GM19239 (cell line): Measurements from ENCODE around the gene RAB27B.
"Not testable (repeated sequence)": the region's sequence is repeated elsewhere in the genome, so short reads cannot be mapped to it uniquely, and the experiment has no call there.

Experiments used
- DNase-seq: peaks from one replicate; pipeline ENCODE4 v3.0.0; 2011; ENCODE audit warnings: low spot score; ENCODE audit not compliant: insufficient read length
- FAIRE-seq: peaks from 2 replicates; lab custom pipeline; 2011; peaks lifted over from hg19 to GRCh38; lab: Jason Lieb, UNC

The RAB27B gene

GRCh38 chr18:54828281-54828881 lies at the start of gene RAB27B:
Gene RAB27B, plus strand, starts transcription at chr18:54828477. Its CDS starts 49,109 bp downstream, at chr18:54877586.
- DNase-seq (no peak), FAIRE-seq (no peak)

- DNase-seq: no peak
- FAIRE-seq: no peak
Observed at GRCh38 chr18:54780285-54780861, 47.9 kb upstream of the RAB27B start.

GRCh38 chr18:54780970-54781369 lies 47.3 kb upstream of the RAB27B start:
- FAIRE-seq (no peak), DNase-seq (no peak)

- DNase-seq: no peak
- no peak for FAIRE-seq
Observed at GRCh38 chr18:54783139-54783538, 45.1 kb upstream of the RAB27B start.

- FAIRE-seq (no peak), DNase-seq (no peak)
Observed at GRCh38 chr18:54786206-54786605, 42.1 kb upstream of the RAB27B start.

GRCh38 chr18:54787121-54787520 lies 41.2 kb upstream of the RAB27B start:
- DNase-seq (no peak), FAIRE-seq (no peak)

- DNase-seq (no peak), FAIRE-seq (no peak)
Observed at GRCh38 chr18:54787616-54788015, 40.7 kb upstream of the RAB27B start.

- FAIRE-seq: no peak
- DNase-seq: no peak
Observed at GRCh38 chr18:54790109-54790508, 38.2 kb upstream of the RAB27B start.

GRCh38 chr18:54791657-54792056 lies 36.6 kb upstream of the RAB27B start:
- FAIRE-seq: no peak
- DNase-seq: no peak

- FAIRE-seq (no peak), DNase-seq (no peak)
Observed at GRCh38 chr18:54792079-54792478, 36.2 kb upstream of the RAB27B start.

GRCh38 chr18:54794823-54795222 lies 33.5 kb upstream of the RAB27B start:
- DNase-seq (no peak), FAIRE-seq (no peak)

GRCh38 chr18:54798186-54798585 lies 30.1 kb upstream of the RAB27B start:
- DNase-seq: no peak
- FAIRE-seq: no peak

- DNase-seq (no peak), FAIRE-seq (no peak)
Observed at GRCh38 chr18:54801374-54801773, 26.9 kb upstream of the RAB27B start.

GRCh38 chr18:54802178-54802577 lies 26.1 kb upstream of the RAB27B start:
- no peak for DNase-seq
- FAIRE-seq: no peak

- no peak for FAIRE-seq
- DNase-seq: no peak
Observed at GRCh38 chr18:54802686-54803395, 25.4 kb upstream of the RAB27B start.

- DNase-seq (no peak), FAIRE-seq (no peak)
Observed at GRCh38 chr18:54805571-54806334, 22.5 kb upstream of the RAB27B start.

- FAIRE-seq: no peak
Observed at GRCh38 chr18:54806526-54806925, 21.8 kb upstream of the RAB27B start.

GRCh38 chr18:54807303-54807702 lies 21.0 kb upstream of the RAB27B start:
- FAIRE-seq: no peak

More at GRCh38 chr18:54806526-54806925, 21.8 kb upstream of the RAB27B start:
- DNase-seq: no peak

GRCh38 chr18:54810662-54811061 lies 17.6 kb upstream of the RAB27B start:
- FAIRE-seq, DNase-seq: not testable (repeated sequence)

More at GRCh38 chr18:54807303-54807702, 21.0 kb upstream of the RAB27B start:
- no peak for DNase-seq

GRCh38 chr18:54812885-54813284 lies 15.4 kb upstream of the RAB27B start:
- DNase-seq: no peak
- FAIRE-seq: no peak

- DNase-seq: no peak
- no peak for FAIRE-seq
Observed at GRCh38 chr18:54813305-54813704, 15.0 kb upstream of the RAB27B start.
